GM12878 (cell line): ENCODE data around the gene RERE. TPM values are rescaled to one million over a fixed set of nuclear protein-coding genes. Genes with fewer than 3 reads are reported as not detected.

ENCODE experiments used
- ATAC-seq: fragments of 200-7000 bp; cut with Tn5 transposase; 3 replicates; pipeline ENCODE4 v1.9.1; 2020; ENCODE audit warnings: mild to moderate bottlenecking, moderate library complexity
- BruUV-seq: library from RNA; stranded (reverse); fragments of 400-500 nt; replicated peaks from 2 replicates; lab custom pipeline; 2021; lab: Mats Ljungman, UMichigan
- CTCF ChIA-PET: fragments of 300-600 bp; sonication (Branson Sonifier 250); formaldehyde crosslinking; extraction: SDS; loops from one replicate; lab custom pipeline; 2021; ENCODE audit warnings: inconsistent platforms; lab: Yijun Ruan, JAX
- POLR2A ChIA-PET: fragments of 350-600 bp; formaldehyde crosslinking; extraction: SDS; loops from one replicate; lab custom pipeline; 2021; ENCODE audit warnings: inconsistent platforms; lab: Charles Lee
- RAD21 ChIA-PET: fragments of 300-600 bp; sonication (Branson Sonifier 250); formaldehyde crosslinking; loops from one replicate; lab custom pipeline; 2023; ENCODE audit warnings: antibody characterized with exemption; ENCODE audit not compliant: unreplicated experiment; lab: Charles Lee
- SMC1A ChIA-PET: fragments of 300-600 bp; sonication (Branson Sonifier 250); formaldehyde crosslinking; loops from one replicate; lab custom pipeline; 2023; ENCODE audit not compliant: unreplicated experiment, uncharacterized antibody; lab: Charles Lee
- DNase-seq: peaks from one replicate; pipeline ENCODE4 v3.0.0-alpha.2; 2011; ENCODE audit warnings: low read depth, low spot score
- FAIRE-seq: peaks from 3 replicates; lab custom pipeline; 2011; peaks lifted over from hg19 to GRCh38; lab: Jason Lieb, UNC
- H2AFZ ChIP-seq: 2 replicates; pipeline ENCODE4 v1.6.0; 2011; ENCODE audit warnings: low read depth, low read length, control low read depth; ENCODE audit not compliant: control insufficient read depth
- H3K27ac ChIP-seq: 2 replicates; pipeline ENCODE4 v1.5.1; 2011; ENCODE audit warnings: control low read depth; ENCODE audit not compliant: control insufficient read depth, insufficient read depth
- H3K27me3 ChIP-seq, 2 experiments: replicated peaks in 1 of 2; 2 replicates each; pipeline versions ENCODE4 v1.6.0 to v1.6.1; 2011; ENCODE audit warnings: low read length in 1 of 2; ENCODE audit not compliant: control insufficient read depth in 2 of 2, insufficient read depth in 2 of 2
- H3K36me3 ChIP-seq, 2 experiments: 2 replicates each; pipeline ENCODE4 v1.5.1; 2011; ENCODE audit warnings: low read length in 1 of 2; ENCODE audit not compliant: control insufficient read depth in 2 of 2, insufficient read depth in 2 of 2
- H3K4me1 ChIP-seq: 2 replicates; pipeline ENCODE4 v1.6.1; 2011; ENCODE audit warnings: mild to moderate bottlenecking, low read length, moderate library complexity, mixed read lengths; ENCODE audit not compliant: control insufficient read depth, insufficient read depth
- H3K4me2 ChIP-seq: 2 replicates; pipeline ENCODE4 v1.6.0; 2011; ENCODE audit warnings: control low read depth; ENCODE audit not compliant: control insufficient read depth, insufficient read depth
- H3K4me3 ChIP-seq: fragments of 200-600 bp; sonication (generic); 2 replicates; pipeline ENCODE4 v1.5.1; 2016
- H3K79me2 ChIP-seq: 2 replicates; pipeline ENCODE4 v1.6.0; 2011; ENCODE audit warnings: low read length; ENCODE audit not compliant: control insufficient read depth, insufficient read depth
- H3K9ac ChIP-seq: 2 replicates; pipeline ENCODE4 v1.8.0; 2011; ENCODE audit warnings: low read length, control low read depth, mixed read lengths; ENCODE audit not compliant: control insufficient read depth, insufficient read depth
- H3K9me3 ChIP-seq: replicated peaks from 3 replicates; pipeline ENCODE4 v1.5.1; 2011; ENCODE audit warnings: mild to moderate bottlenecking, low read length; ENCODE audit not compliant: control insufficient read depth, insufficient read depth
- H4K20me1 ChIP-seq: 2 replicates; pipeline ENCODE4 v1.6.0; 2011; ENCODE audit not compliant: control insufficient read depth, insufficient read depth
- BRCA1 ChIP-seq: IDR thresholded peaks from 2 replicates; pipeline ENCODE4 v1.6.1; 2011; ENCODE audit warnings: low read depth, low read length, improper control_type of control experiment
- ESRRA ChIP-seq: IDR thresholded peaks from 2 replicates; pipeline ENCODE4 v1.6.1; 2012; ENCODE audit warnings: mild to moderate bottlenecking, low read length, improper control_type of control experiment
- KDM1A ChIP-seq: fragments of 200-600 bp; sonication (generic); IDR thresholded peaks from 2 replicates; pipeline ENCODE4 v1.6.1; 2016; ENCODE audit warnings: borderline replicate concordance
- NBN ChIP-seq: fragments of 450-650 bp; IDR thresholded peaks from 2 replicates; pipeline ENCODE4 v1.6.1; 2016
- WGBS: methylation state at CpG from one replicate; pipeline ENCODE4 v1.1.6; 2016; ENCODE audit warnings: low lambda C conversion rate; ENCODE audit not compliant: insufficient replicate concordance, insufficient coverage; ENCODE audit errors: missing lambda C conversion rate; 5-methylcytosine and 5-hydroxymethylcytosine counted together
- in situ Hi-C: fragments of 300-500 bp; cut with MboI; formaldehyde crosslinking; loops from 9 replicates; pipeline ENCODE4 v1.14.3; 2018; ENCODE audit warnings: mixed read lengths
- intact Hi-C: fragments of 100-400 bp; cut with micrococcal nuclease; formaldehyde crosslinking; loops from one replicate; pipeline ENCODE4 v1.14.2; 2022; ENCODE audit not compliant: unreplicated experiment
- polyA plus RNA-seq, 11 experiments: library from polyadenylated mRNA; depleted of rRNA in 4 of 11; unstranded in 6 of 11; stranded (reverse) in 5 of 11; fragments of >200 nt; fragmentation: Nextera tagmentation in 4 of 11; fragmentation: Illumina TruSeq in 1 of 11; extraction: Ambion mirVana in 4 of 11; extraction: Trizol in 1 of 11; gene quantifications; 1 replicate in 1 of 11; 2 replicates in 10 of 11; pipeline versions ENCODE4 v1.2.1 to v1.2.3, GENCODE V29; 2011 to 2016; ENCODE audit warnings: inconsistent platforms in 2 of 11, missing spikeins in 2 of 11, low read depth in 1 of 11
- total RNA-seq, 4 experiments: library from RNA; depleted of rRNA in 3 of 4; stranded (reverse); fragments of >200 nt in 3 of 4; fragmentation: Illumina TruSeq in 1 of 4; extraction: Trizol in 1 of 4; gene quantifications; 2 replicates each; pipeline versions ENCODE4 v1.2.1 to v1.2.3, GENCODE V29; 2013 to 2021
- TF ChIP-seq, protein P1 (sequence below): fragments of 150-350 bp; IDR thresholded peaks from 2 replicates; pipeline ENCODE4 v1.6.1; 2016; ENCODE audit warnings: low read depth, low read length
- TF ChIP-seq, protein P2 (sequence below): IDR thresholded peaks from 2 replicates; pipeline ENCODE4 v1.6.1; 2012; ENCODE audit warnings: low read depth, low read length, improper control_type of control experiment

Gene RERE
- total and polyA plus RNA-seq, 10 of the 15 experiments (the other 5 are each of a cell fraction or from before 2014, with no cell fraction given), result 5.2 to 60.5 (median 20.2) TPM

DNA sequence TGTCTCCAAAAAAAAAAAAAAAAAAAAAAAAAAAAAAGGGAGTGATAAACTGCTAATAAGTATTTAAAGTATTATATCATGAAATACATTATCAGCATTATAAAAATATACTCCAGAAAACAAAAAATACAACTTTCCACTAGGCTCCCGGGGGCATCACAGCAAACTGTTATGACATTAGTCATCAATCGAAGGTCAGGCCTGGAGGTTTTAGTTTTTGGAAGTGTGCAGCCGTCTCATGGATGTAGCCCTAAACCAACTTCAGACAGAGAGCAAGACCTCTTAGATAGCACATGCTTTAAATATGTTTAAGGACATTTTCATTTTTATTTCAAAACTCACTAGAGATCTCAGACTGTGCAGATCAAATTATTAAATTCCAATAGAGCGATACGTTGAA is 106.3 kb downstream of the RERE start:
- CTCF ChIA-PET, result interaction anchor here (3.4 kb wide), 1 partner anchor 15 kb away, joined by 16 read pairs; no protein-coding TSS in a partner anchor
- FAIRE-seq (no peak), ATAC-seq (no peak), DNase-seq (no peak)
- Histone ChIP-seq H3K36me3 (no peaks in the 10 kb centered on the region), H3K4me1 (peaks cover 8% of the 10 kb centered on the region), H2AFZ (no peak overlapping the region), H3K4me2 (no peak overlapping the region)
- RAD21 ChIA-PET, result interaction anchor here (1.2 kb wide), 1 partner anchor 59 kb away, joined by 3 read pairs; no protein-coding TSS in a partner anchor
- intact Hi-C loops (no loop called here), in situ Hi-C loops (no loop called here)
- 97% methylated on average over 5 of the region's 5 CpGs for WGBS
- SMC1A ChIA-PET, result interaction anchor here (1.6 to 3.1 kb wide), 2 partner anchors 10 to 17 kb away, joined by 4 to 12 read pairs; no protein-coding TSS in a partner anchor
- TF ChIP-seq ESRRA (no peak), NBN (no peak), KDM1A (no peak), BRCA1 (no peak)
- TF ChIP-seq, protein P1, sequence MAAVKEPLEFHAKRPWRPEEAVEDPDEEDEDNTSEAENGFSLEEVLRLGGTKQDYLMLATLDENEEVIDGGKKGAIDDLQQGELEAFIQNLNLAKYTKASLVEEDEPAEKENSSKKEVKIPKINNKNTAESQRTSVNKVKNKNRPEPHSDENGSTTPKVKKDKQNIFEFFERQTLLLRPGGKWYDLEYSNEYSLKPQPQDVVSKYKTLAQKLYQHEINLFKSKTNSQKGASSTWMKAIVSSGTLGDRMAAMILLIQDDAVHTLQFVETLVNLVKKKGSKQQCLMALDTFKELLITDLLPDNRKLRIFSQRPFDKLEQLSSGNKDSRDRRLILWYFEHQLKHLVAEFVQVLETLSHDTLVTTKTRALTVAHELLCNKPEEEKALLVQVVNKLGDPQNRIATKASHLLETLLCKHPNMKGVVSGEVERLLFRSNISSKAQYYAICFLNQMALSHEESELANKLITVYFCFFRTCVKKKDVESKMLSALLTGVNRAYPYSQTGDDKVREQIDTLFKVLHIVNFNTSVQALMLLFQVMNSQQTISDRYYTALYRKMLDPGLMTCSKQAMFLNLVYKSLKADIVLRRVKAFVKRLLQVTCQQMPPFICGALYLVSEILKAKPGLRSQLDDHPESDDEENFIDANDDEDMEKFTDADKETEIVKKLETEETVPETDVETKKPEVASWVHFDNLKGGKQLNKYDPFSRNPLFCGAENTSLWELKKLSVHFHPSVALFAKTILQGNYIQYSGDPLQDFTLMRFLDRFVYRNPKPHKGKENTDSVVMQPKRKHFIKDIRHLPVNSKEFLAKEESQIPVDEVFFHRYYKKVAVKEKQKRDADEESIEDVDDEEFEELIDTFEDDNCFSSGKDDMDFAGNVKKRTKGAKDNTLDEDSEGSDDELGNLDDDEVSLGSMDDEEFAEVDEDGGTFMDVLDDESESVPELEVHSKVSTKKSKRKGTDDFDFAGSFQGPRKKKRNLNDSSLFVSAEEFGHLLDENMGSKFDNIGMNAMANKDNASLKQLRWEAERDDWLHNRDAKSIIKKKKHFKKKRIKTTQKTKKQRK, result no peak
- TF ChIP-seq, protein P2, sequence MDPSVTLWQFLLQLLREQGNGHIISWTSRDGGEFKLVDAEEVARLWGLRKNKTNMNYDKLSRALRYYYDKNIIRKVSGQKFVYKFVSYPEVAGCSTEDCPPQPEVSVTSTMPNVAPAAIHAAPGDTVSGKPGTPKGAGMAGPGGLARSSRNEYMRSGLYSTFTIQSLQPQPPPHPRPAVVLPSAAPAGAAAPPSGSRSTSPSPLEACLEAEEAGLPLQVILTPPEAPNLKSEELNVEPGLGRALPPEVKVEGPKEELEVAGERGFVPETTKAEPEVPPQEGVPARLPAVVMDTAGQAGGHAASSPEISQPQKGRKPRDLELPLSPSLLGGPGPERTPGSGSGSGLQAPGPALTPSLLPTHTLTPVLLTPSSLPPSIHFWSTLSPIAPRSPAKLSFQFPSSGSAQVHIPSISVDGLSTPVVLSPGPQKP, result no peak
- TF ChIP-seq, all 136 proteins: peak for 0
- Histone ChIP-seq H4K20me1 (no peaks in the 10 kb centered on the region), H3K27me3 (no peaks in the 10 kb centered on the region), H3K27ac (no peak overlapping the region), H3K9me3 (no peaks in the 10 kb centered on the region), H3K79me2 (peaks cover 8% of the 10 kb centered on the region), H3K9ac (no peak overlapping the region), H3K4me3 (no peak overlapping the region)
- POLR2A ChIA-PET, result interaction anchor here (0.6 to 0.7 kb wide), 2 partner anchors 12 to 36 kb away, joined by 3 to 7 read pairs; no protein-coding TSS in a partner anchor
- BruUV-seq, result no TSS peak
